Caco-2 (cell line): ENCODE data around the gene PUS7. TPM values are rescaled to one million over a fixed set of nuclear protein-coding genes. Genes with fewer than 3 reads are reported as not detected.
"Not testable (repeated sequence)": the region's sequence is repeated elsewhere in the genome, so short reads cannot be mapped to it uniquely, and the experiment has no call there.

Source experiments
- BruUV-seq: library from RNA; stranded (reverse); fragments of 400-500 nt; replicated peaks from 2 replicates; lab custom pipeline; 2021; lab: Mats Ljungman, UMichigan
- CTCF ChIA-PET: fragments of 300-600 bp; sonication (Branson Sonifier 250); formaldehyde crosslinking; loops from one replicate; lab custom pipeline; 2022; ENCODE audit warnings: antibody characterized with exemption; lab: Charles Lee
- POLR2A ChIA-PET: fragments of 300-600 bp; sonication (Branson Sonifier 250); formaldehyde crosslinking; loops from one replicate; lab custom pipeline; 2022; ENCODE audit warnings: antibody characterized with exemption; lab: Charles Lee
- DNase-seq, 2 experiments: peaks; one replicate each; pipeline versions ENCODE4 v3.0.0 to v3.0.0-alpha.2; 2020 to 2022
- H3K27me3 ChIP-seq: replicated peaks from 2 replicates; pipeline ENCODE4 v1.6.0; 2011; ENCODE audit warnings: low read length; ENCODE audit not compliant: control insufficient read depth, insufficient read depth
- H3K36me3 ChIP-seq: 2 replicates; pipeline ENCODE4 v1.5.1; 2011; ENCODE audit warnings: low read length; ENCODE audit not compliant: control insufficient read depth, insufficient read depth
- H3K4me1 ChIP-seq: fragments of 250-450 bp; sonication (Bioruptor Pico); 2 replicates; pipeline ENCODE4 v1.5.1; 2020; ENCODE audit warnings: mild to moderate bottlenecking
- H3K4me3 ChIP-seq: 2 replicates; pipeline ENCODE4 v1.5.1; 2011; ENCODE audit warnings: low read depth, mild to moderate bottlenecking, control low read depth, low read length
- H3K9me3 ChIP-seq: fragments of 250-450 bp; sonication (Bioruptor Pico); 2 replicates; pipeline ENCODE4 v1.5.1; 2020; ENCODE audit warnings: mild to moderate bottlenecking, moderate library complexity
- H3K27ac Mint-ChIP-seq: one replicate; pipeline ENCODE4 v1.8.0; 2022; ENCODE audit warnings: mixed read lengths; ENCODE audit not compliant: unreplicated experiment
- H3K27me3 Mint-ChIP-seq: one replicate; pipeline ENCODE4 v1.8.0; 2022; ENCODE audit warnings: mixed read lengths; ENCODE audit not compliant: insufficient read depth, unreplicated experiment
- H3K36me3 Mint-ChIP-seq: one replicate; pipeline ENCODE4 v1.8.0; 2022; ENCODE audit warnings: mild to moderate bottlenecking, mixed read lengths; ENCODE audit not compliant: insufficient read depth, unreplicated experiment
- H3K4me1 Mint-ChIP-seq: one replicate; pipeline ENCODE4 v1.8.0; 2022; ENCODE audit warnings: low read depth, mixed read lengths; ENCODE audit not compliant: unreplicated experiment
- H3K4me3 Mint-ChIP-seq: one replicate; pipeline ENCODE4 v1.8.0; 2022; ENCODE audit warnings: mild to moderate bottlenecking, moderate library complexity, mixed read lengths; ENCODE audit not compliant: unreplicated experiment
- H3K9me3 Mint-ChIP-seq: one replicate; pipeline ENCODE4 v1.8.0; 2022; ENCODE audit warnings: mixed read lengths; ENCODE audit not compliant: unreplicated experiment
- CTCF ChIP-seq, 2 experiments: fragments of 200-600 bp in 1 of 2; IDR thresholded peaks; 1 replicate in 1 of 2; 2 replicates in 1 of 2; pipeline versions ENCODE4 v1.5.1 to v1.8.0; 2011 to 2022; ENCODE audit warnings: antibody characterized with exemption in 1 of 2, control low read depth in 1 of 2, inconsistent platforms in 1 of 2, low read depth in 1 of 2, low read length in 1 of 2, mild to moderate bottlenecking in 1 of 2, moderate library complexity in 1 of 2; ENCODE audit not compliant: insufficient read depth in 1 of 2, severe bottlenecking in 1 of 2, unreplicated experiment in 1 of 2
- intact Hi-C: fragments of 100-400 bp; cut with micrococcal nuclease; formaldehyde crosslinking; loops from one replicate; pipeline ENCODE4 v1.10.0; 2022; ENCODE audit not compliant: unreplicated experiment
- total RNA-seq: library from RNA; stranded (reverse); gene quantifications from 2 replicates; pipeline ENCODE4 v1.2.3, GENCODE V29; 2022

Gene PUS7
- total RNA-seq, 1 experiment from 2014 or later, result 36.3 TPM

GRCh38 chr7:105439174-105439893 is 82.7 kb downstream of the PUS7 start:
- Mint-ChIP-seq H3K27ac (no peak overlapping the region), H3K36me3 (no peaks in the 10 kb centered on the region), H3K4me1 (no peaks in the 10 kb centered on the region), H3K4me3 (no peak overlapping the region), H3K9me3 (no peaks in the 10 kb centered on the region), H3K27me3 (no peaks in the 10 kb centered on the region)
- no peaks in the 10 kb centered on the region for H3K9me3 ChIP-seq
- no peak overlapping the region for H3K4me3 ChIP-seq
- ChIA-PET CTCF (interaction anchor here (0.6 kb wide), 1 partner anchor 655 kb away, joined by 5 read pairs; no protein-coding TSS in a partner anchor), POLR2A (no interaction called here)
- no peaks in the 10 kb centered on the region for H3K4me1 ChIP-seq
- TF ChIP-seq CTCF (IDR thresholded peaks at IDR 0.05; ENCODE audit: insufficient read depth in 1 of 2, low read depth in 1 of 2, low read length in 1 of 2, severe bottlenecking in 1 of 2, unreplicated experiment in 1 of 2), result no peak
- BruUV-seq, result no TSS peak
- H3K36me3 ChIP-seq, result no peaks in the 10 kb centered on the region
- no peaks in the 10 kb centered on the region for H3K27me3 ChIP-seq
- intact Hi-C loops, result no loop called here
- no peak for DNase-seq

DNA sequence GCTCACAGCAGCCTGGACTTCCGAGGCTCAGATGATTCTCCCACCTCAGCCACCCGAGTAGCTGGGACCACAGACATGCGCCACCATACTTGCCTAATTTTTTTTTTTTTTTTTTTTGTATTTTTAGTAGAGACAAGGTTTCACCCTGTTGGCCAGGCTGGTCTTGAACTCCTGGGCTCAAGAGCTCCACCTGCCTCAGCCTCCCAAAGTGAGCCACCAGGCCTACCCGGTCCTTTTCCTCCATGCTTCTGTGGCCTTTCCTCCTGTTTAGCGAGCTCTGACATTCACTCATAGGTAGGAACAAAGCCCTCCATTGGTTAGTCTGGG is 83.3 kb downstream of the PUS7 start:
- no peaks in the 10 kb centered on the region for H3K9me3 ChIP-seq
- intact Hi-C loops, result no loop called here
- Mint-ChIP-seq H3K4me3 (no peak overlapping the region), H3K27me3 (no peaks in the 10 kb centered on the region), H3K4me1 (no peaks in the 10 kb centered on the region), H3K27ac (no peak overlapping the region), H3K36me3 (no peaks in the 10 kb centered on the region), H3K9me3 (no peaks in the 10 kb centered on the region)
- H3K27me3 ChIP-seq, result no peaks in the 10 kb centered on the region
- POLR2A ChIA-PET, result no interaction called here
- TF ChIP-seq CTCF (IDR thresholded peaks at IDR 0.05; ENCODE audit: insufficient read depth in 1 of 2, low read depth in 1 of 2, low read length in 1 of 2, severe bottlenecking in 1 of 2, unreplicated experiment in 1 of 2), result no peak
- H3K4me1 ChIP-seq, result no peaks in the 10 kb centered on the region
- DNase-seq, result no peak
- no peak overlapping the region for H3K4me3 ChIP-seq
- CTCF ChIA-PET, result interaction anchor here (0.6 kb wide), 1 partner anchor 655 kb away, joined by 5 read pairs; no protein-coding TSS in a partner anchor
- no TSS peak for BruUV-seq
- no peaks in the 10 kb centered on the region for H3K36me3 ChIP-seq

DNA sequence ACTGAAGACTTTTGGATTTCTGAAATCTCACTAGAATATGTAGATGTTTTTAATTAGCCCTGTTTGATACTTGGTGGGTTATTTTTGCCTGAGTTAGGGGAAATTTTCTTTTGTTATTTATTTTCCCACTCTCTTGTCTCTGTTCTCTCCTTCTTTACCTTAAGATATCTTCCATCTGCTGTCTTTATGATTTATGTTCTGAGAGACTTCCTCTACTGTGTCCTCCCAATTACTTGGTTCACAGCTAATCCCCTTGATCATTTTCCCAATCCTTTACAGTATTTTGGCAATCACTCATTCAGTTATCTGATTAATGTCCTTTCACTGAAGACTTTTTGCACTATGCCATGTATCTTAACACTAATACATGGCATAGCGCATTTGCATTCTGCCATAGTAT is 83.8 kb downstream of the PUS7 start:
- no peaks in the 10 kb centered on the region for H3K36me3 ChIP-seq
- H3K9me3 ChIP-seq, result no peaks in the 10 kb centered on the region
- no peaks in the 10 kb centered on the region for H3K9me3 Mint-ChIP-seq
- no peak overlapping the region for H3K27ac Mint-ChIP-seq
- no peak overlapping the region for H3K4me3 ChIP-seq
- no peaks in the 10 kb centered on the region for H3K27me3 ChIP-seq
- no peaks in the 10 kb centered on the region for H3K4me1 Mint-ChIP-seq
- POLR2A ChIA-PET, result no interaction called here
- no peak overlapping the region for H3K4me3 Mint-ChIP-seq
- H3K4me1 ChIP-seq, result no peaks in the 10 kb centered on the region
- intact Hi-C loops, result no loop called here
- no peak for TF ChIP-seq CTCF (IDR thresholded peaks at IDR 0.05; ENCODE audit: insufficient read depth in 1 of 2, low read depth in 1 of 2, low read length in 1 of 2, severe bottlenecking in 1 of 2, unreplicated experiment in 1 of 2)
- CTCF ChIA-PET, result no interaction called here
- no peaks in the 10 kb centered on the region for H3K27me3 Mint-ChIP-seq
- no TSS peak for BruUV-seq
- DNase-seq, result no peak
- no peaks in the 10 kb centered on the region for H3K36me3 Mint-ChIP-seq

DNA sequence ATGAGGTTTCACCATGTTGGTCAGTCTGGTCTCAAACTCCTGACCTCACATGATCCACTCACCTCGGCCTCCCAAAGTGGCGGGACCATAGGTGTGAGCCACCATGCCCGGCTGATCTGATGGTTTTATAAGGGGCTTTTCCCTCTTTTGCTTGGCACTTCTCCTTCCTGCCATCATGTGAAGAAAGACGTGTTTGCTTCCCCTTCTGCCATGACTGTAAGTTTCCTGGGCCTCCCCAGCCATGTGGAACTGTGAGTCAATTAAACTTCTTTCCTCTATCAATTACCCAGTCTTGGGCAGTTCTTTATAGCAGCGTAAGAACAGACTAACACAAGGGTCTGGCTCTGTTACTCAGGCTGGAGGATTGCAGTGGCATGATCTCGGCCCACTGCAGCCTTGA is 84.7 kb downstream of the PUS7 start:
- H3K4me3 ChIP-seq, H3K36me3 ChIP-seq, H3K4me3 Mint-ChIP-seq, H3K27ac Mint-ChIP-seq, intact Hi-C loops, CTCF ChIA-PET, H3K9me3 ChIP-seq, BruUV-seq, H3K36me3 Mint-ChIP-seq, H3K9me3 Mint-ChIP-seq, H3K27me3 ChIP-seq, H3K27me3 Mint-ChIP-seq, H3K4me1 Mint-ChIP-seq, POLR2A ChIA-PET, H3K4me1 ChIP-seq, DNase-seq: not testable (repeated sequence)
